Activated gamma-delta T cell (primary cell): ENCODE results near the gene DCLK1.

Experiments
- DNase-seq: peaks from one replicate; lab custom pipeline; 2025; lab: John Stamatoyannopoulos, UW

Gene DCLK1

GRCh38 chr13:36038785-36039555, 92.2 kb downstream of the DCLK1 start:
- no peak for DNase-seq

- DNase-seq, result no peak
Observed at GRCh38 chr13:36033035-36033434, 98.1 kb downstream of the DCLK1 start.

GRCh38 chr13:36031490-36031889, 99.7 kb downstream of the DCLK1 start:
- no peak for DNase-seq

GRCh38 chr13:36030670-36031331, 100.4 kb downstream of the DCLK1 start:
- no peak for DNase-seq

GRCh38 chr13:36029166-36029565, 102.0 kb downstream of the DCLK1 start:
- DNase-seq, result no peak

- no peak for DNase-seq
Observed at GRCh38 chr13:36028359-36029025, 102.7 kb downstream of the DCLK1 start.

- DNase-seq, result no peak
Observed at GRCh38 chr13:36026531-36026930, 104.7 kb downstream of the DCLK1 start.

- no peak for DNase-seq
Observed at GRCh38 chr13:36014763-36015162, 116.4 kb downstream of the DCLK1 start.

GRCh38 chr13:36006894-36007675, 124.1 kb downstream of the DCLK1 start:
- DNase-seq, result no peak

GRCh38 chr13:36006347-36006746, 124.8 kb downstream of the DCLK1 start:
- no peak for DNase-seq

- DNase-seq, result no peak
Observed at GRCh38 chr13:36001561-36001960, 129.6 kb downstream of the DCLK1 start.

- no peak for DNase-seq
Observed at GRCh38 chr13:36000028-36000427, 131.2 kb downstream of the DCLK1 start.

GRCh38 chr13:35996360-35996759, 134.8 kb downstream of the DCLK1 start:
- no peak for DNase-seq

- DNase-seq, result no peak
Observed at GRCh38 chr13:35995136-35995535, 136.0 kb downstream of the DCLK1 start.

- DNase-seq, result no peak
Observed at GRCh38 chr13:35994131-35994966, 136.8 kb downstream of the DCLK1 start.

- DNase-seq, result no peak
Observed at GRCh38 chr13:35993686-35994085, 137.5 kb downstream of the DCLK1 start.

GRCh38 chr13:35992964-35993363, 138.2 kb downstream of the DCLK1 start:
- no peak for DNase-seq

GRCh38 chr13:35990196-35990595, 141.0 kb downstream of the DCLK1 start:
- DNase-seq, result no peak

- no peak for DNase-seq
Observed at GRCh38 chr13:35988648-35989081, 142.5 kb downstream of the DCLK1 start.

- no peak for DNase-seq
Observed at GRCh38 chr13:35987572-35988513, 143.3 kb downstream of the DCLK1 start.
